22Rv1 (cell line): ENCODE results near the gene TIGD1.

Experiments
- H3K27ac ChIP-seq: fragments of 450-650 bp; 2 replicates; pipeline ENCODE4 v1.5.1; 2017
- CTCF ChIP-seq: fragments of 450-650 bp; IDR thresholded peaks from 2 replicates; pipeline ENCODE4 v1.5.1; 2017; ENCODE audit warnings: mild to moderate bottlenecking
- ZFX ChIP-seq: fragments of 450-650 bp; IDR thresholded peaks from 2 replicates; pipeline ENCODE4 v1.6.1; 2017; ENCODE audit warnings: antibody characterized with exemption, borderline replicate concordance

TIGD1 gene

GRCh38 chr2:232512602-232513001, 37.8 kb downstream of the TIGD1 start:
- TF ChIP-seq ZFX (no peak), CTCF (no peak)
- no peak overlapping the region for H3K27ac ChIP-seq

- no peak overlapping the region for H3K27ac ChIP-seq
- no peak for TF ChIP-seq ZFX
- no peak for TF ChIP-seq CTCF
Observed at GRCh38 chr2:232511336-232511890, 38.9 kb downstream of the TIGD1 start.

GRCh38 chr2:232508251-232508650, 42.1 kb downstream of the TIGD1 start:
- no peak for TF ChIP-seq CTCF
- no peak for TF ChIP-seq ZFX
- H3K27ac ChIP-seq = no peak overlapping the region

- TF ChIP-seq ZFX = no peak
- TF ChIP-seq CTCF = no peak
- H3K27ac ChIP-seq = no peak overlapping the region
Observed at GRCh38 chr2:232506709-232507108, 43.6 kb downstream of the TIGD1 start.

GRCh38 chr2:232505856-232506255, 44.5 kb downstream of the TIGD1 start:
- TF ChIP-seq ZFX (no peak), CTCF (no peak)
- no peak overlapping the region for H3K27ac ChIP-seq

- TF ChIP-seq CTCF = no peak
- no peak for TF ChIP-seq ZFX
- no peak overlapping the region for H3K27ac ChIP-seq
Observed at GRCh38 chr2:232504438-232504837, 45.9 kb downstream of the TIGD1 start.

- no peak overlapping the region for H3K27ac ChIP-seq
- TF ChIP-seq CTCF (no peak), ZFX (no peak)
Observed at GRCh38 chr2:232503809-232504323, 46.5 kb downstream of the TIGD1 start.
